ENCODE measurements around the gene ZBED5. TPM values are rescaled to one million over a fixed set of nuclear protein-coding genes. Genes with fewer than 3 reads are reported as not detected.
A peak's percentile ranks its signal among the peaks of the same experiment; 100 is the strongest.

ZBED5 gene
- total and polyA plus RNA-seq, 9 of the 15 experiments (the other 6 are each of a cell fraction or from before 2014, with no cell fraction given): 12.4 to 70.7 (median 26.8) TPM

GRCh38 chr11:10808553-10809372, 49.1 kb downstream of the ZBED5 start, which contains the start of gene EIF4G2 (continued):
- TF ChIP-seq NR3C1 (CRISPR knock-in tag; IDR thresholded peaks at IDR 0.05) (no peak), ARID3A (IDR thresholded peaks at IDR 0.05; ENCODE audit: borderline replicate concordance, low read depth, low read length) (no peak), ZNF124 (CRISPR knock-in tag; IDR thresholded peaks at IDR 0.05) (no peak), PCBP2 (IDR thresholded peaks at IDR 0.05; ENCODE audit: low read depth, low read length, poor library complexity, severe bottlenecking) (peak; percentile 58), ZNF253 (CRISPR knock-in tag; conservative IDR thresholded peaks at IDR 0.05) (no peak), TGIF2 (CRISPR knock-in tag; IDR thresholded peaks at IDR 0.05) (no peak), RBM22 (IDR thresholded peaks at IDR 0.05; ENCODE audit: low read depth, low read length, poor library complexity, severe bottlenecking) (peak; percentile 72), MAFF (IDR thresholded peaks at IDR 0.05; ENCODE audit: low read length) (no peak), ZNF282 (CRISPR knock-in tag; IDR thresholded peaks at IDR 0.05) (no peak), HCFC1 (IDR thresholded peaks at IDR 0.05; ENCODE audit: low read depth, low read length) (no peak; the same call in 1 of the 2 replicates), NONO (IDR thresholded peaks at IDR 0.05; ENCODE audit: low read depth in 2 of 2, low read length in 1 of 2) (peak; percentile 28 to 89; a peak in 3 of 4 replicates), REST (IDR thresholded peaks at IDR 0.05; ENCODE audit: borderline replicate concordance) (no peak), REST (CRISPR knock-in tag; IDR thresholded peaks at IDR 0.05; ENCODE audit: low read depth) (no peak), ZNF277 (CRISPR knock-in tag; IDR thresholded peaks at IDR 0.05; ENCODE audit: borderline replicate concordance) (no peak), FOSL1 (tag; conservative IDR thresholded peaks at IDR 0.05) (peak; percentile 48; the same call in 1 of the 2 replicates), ETV1 (tag; conservative IDR thresholded peaks at IDR 0.05; ENCODE audit: low read depth) (peak; percentile 62), NBN (IDR thresholded peaks at IDR 0.05; ENCODE audit: low read depth) (peak; percentile 96)
